Activated T-cell treated with anti-CD3 and anti-CD28 coated beads, Interleukin-2, amount 50 U/mL, for 48 hours (primary cell): ENCODE measurements around the gene TMEM270.
"Not testable (repeated sequence)": the region's sequence is repeated elsewhere in the genome, so short reads cannot be mapped to it uniquely, and the experiment has no call there.

Source experiments
- DNase-seq, 2 experiments: peaks; one replicate each; pipeline ENCODE4 v3.0.0-alpha.2; 2020

TMEM270 gene

GRCh38 chr7:73860859-73861258 lies at the start of gene TMEM270:
TMEM270 (plus strand) TSS chr7:73861159; CDS start chr7:73861195, 36 bp downstream.
- DNase-seq, result no peak

GRCh38 chr7:73811760-73812168 lies 49.2 kb upstream of the TMEM270 start:
- peak; percentile 78 to 79 for DNase-seq

- no peak for DNase-seq
Measured at GRCh38 chr7:73812996-73813395, 48.0 kb upstream of the TMEM270 start.

- DNase-seq, result no peak
Measured at GRCh38 chr7:73815436-73815835, 45.5 kb upstream of the TMEM270 start.

- DNase-seq, result no peak
Measured at GRCh38 chr7:73817121-73817520, 43.8 kb upstream of the TMEM270 start.

- no peak for DNase-seq
Measured at GRCh38 chr7:73820013-73820412, 40.9 kb upstream of the TMEM270 start.

GRCh38 chr7:73821597-73822285 lies 39.2 kb upstream of the TMEM270 start:
- DNase-seq, result not testable (repeated sequence)

GRCh38 chr7:73822319-73823173 lies 38.4 kb upstream of the TMEM270 start:
- no peak for DNase-seq

GRCh38 chr7:73823257-73823656 lies 37.7 kb upstream of the TMEM270 start:
- no peak for DNase-seq

- no peak for DNase-seq
Measured at GRCh38 chr7:73823873-73824592, 36.9 kb upstream of the TMEM270 start.

GRCh38 chr7:73824986-73825385 lies 36.0 kb upstream of the TMEM270 start:
- DNase-seq, result no peak

- no peak for DNase-seq
Measured at GRCh38 chr7:73827567-73828106, 33.3 kb upstream of the TMEM270 start.

- no peak for DNase-seq
Measured at GRCh38 chr7:73828107-73828803, 32.7 kb upstream of the TMEM270 start.

GRCh38 chr7:73828972-73829371 lies 32.0 kb upstream of the TMEM270 start:
- no peak for DNase-seq

- DNase-seq, result no peak
Measured at GRCh38 chr7:73829505-73829904, 31.5 kb upstream of the TMEM270 start.

- DNase-seq, result no peak
Measured at GRCh38 chr7:73829921-73830680, 30.9 kb upstream of the TMEM270 start.

- no peak for DNase-seq
Measured at GRCh38 chr7:73830681-73831583, 30.0 kb upstream of the TMEM270 start, which contains the start of gene CLDN4. CLDN4 (plus strand) TSS chr7:73830996; CDS start chr7:73831202, 206 bp downstream.

- no peak for DNase-seq
Measured at GRCh38 chr7:73831584-73831833, 29.4 kb upstream of the TMEM270 start.

GRCh38 chr7:73831834-73832651 lies 28.9 kb upstream of the TMEM270 start:
- DNase-seq, result no peak

- no peak for DNase-seq
Measured at GRCh38 chr7:73832806-73833205, 28.2 kb upstream of the TMEM270 start.
